HG02588 (cell line): ENCODE measurements around the gene NOXA1.

Experiments used
- ATAC-seq: cut with Tn5 transposase; IDR thresholded peaks from one replicate; pipeline ENCODE4 v1.9.1; 2021; ENCODE audit warnings: mild to moderate bottlenecking, moderate library complexity; ENCODE audit not compliant: unreplicated experiment

The NOXA1 gene

GRCh38 chr9:137452761-137453642 is 29.8 kb downstream of the NOXA1 start:
- ATAC-seq, result no peak

GRCh38 chr9:137453643-137454081 is 30.5 kb downstream of the NOXA1 start:
- ATAC-seq, result peak; percentile 43

GRCh38 chr9:137454145-137454596 is 31.0 kb downstream of the NOXA1 start:
- ATAC-seq, result no peak

GRCh38 chr9:137454597-137455358 is 31.6 kb downstream of the NOXA1 start:
- ATAC-seq, result no peak

DNA sequence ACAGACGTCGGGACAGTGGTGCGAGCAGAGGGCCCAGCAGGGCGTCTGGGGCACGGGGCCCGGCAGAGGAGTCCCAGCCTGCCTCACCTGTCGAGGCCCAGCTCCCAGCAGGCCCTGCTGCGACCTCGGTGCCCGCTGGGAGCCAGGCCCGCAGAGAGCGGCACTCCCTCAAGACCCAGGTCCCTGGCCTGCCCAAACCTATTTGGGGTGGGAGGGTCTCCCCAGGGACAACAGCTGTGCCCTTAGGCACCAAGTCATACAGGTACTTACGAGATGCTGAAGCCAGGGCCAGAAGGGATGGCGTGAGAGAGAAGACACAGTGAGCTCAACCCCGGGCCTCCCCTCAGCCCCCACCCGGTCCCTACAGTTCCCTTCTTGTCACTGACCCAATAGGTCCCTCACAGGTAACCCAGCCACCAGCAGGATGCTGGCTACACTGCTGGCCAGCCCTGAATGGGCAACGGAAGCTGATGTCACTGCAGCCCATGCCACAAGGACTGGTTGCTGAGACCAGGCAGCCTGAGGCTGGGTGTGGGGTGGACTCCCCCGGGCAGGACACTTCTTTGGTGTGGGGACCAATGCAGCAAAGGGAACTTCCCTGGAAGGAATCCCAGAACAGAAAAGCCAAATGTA is 32.3 kb downstream of the NOXA1 start:
- no peak for ATAC-seq

GRCh38 chr9:137456061-137456863 is 33.1 kb downstream of the NOXA1 start:
- ATAC-seq, result no peak

- no peak for ATAC-seq
Measured at GRCh38 chr9:137456864-137457405, 33.7 kb downstream of the NOXA1 start.

DNA sequence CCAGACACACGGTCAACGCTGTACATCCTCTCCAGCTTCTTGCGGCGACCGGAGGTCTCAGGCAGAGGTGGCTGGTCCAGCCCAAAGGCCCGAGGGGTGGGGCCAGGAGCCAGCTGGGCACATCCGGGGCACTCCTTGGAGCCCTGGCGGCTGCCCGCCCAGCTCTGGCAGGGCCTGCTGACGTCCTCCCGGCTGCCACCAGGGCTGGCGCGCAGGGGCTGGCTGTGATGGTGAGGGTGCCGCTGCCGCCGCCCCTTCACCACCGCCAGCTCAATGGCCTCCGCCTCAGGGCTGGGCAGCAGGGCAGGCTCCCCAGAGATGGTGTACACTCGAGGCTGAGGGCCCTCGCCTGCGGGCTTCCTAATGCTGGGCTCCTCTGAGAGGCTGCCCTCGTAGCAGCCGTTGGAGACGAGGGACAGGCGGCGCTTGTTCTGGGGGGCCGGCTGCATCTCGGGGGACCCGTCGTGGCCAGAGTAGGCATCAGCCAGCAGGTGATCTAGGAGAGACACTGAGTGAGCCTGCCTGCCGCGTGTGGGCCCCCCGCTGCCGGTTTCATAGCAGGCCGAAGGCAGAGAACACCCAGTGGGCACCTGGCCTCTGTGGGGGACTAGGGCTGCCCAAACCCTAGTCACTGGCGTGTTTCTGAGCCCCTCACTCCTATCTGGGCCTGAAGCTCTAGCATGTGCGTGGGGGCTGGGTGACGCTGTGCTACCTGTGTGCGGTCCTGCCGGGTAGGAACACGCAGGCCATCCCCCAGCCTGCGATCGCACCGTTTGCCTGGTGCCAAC is 34.4 kb downstream of the NOXA1 start:
- no peak for ATAC-seq

- no peak for ATAC-seq
Measured at GRCh38 chr9:137458194-137459151, 35.3 kb downstream of the NOXA1 start.

DNA sequence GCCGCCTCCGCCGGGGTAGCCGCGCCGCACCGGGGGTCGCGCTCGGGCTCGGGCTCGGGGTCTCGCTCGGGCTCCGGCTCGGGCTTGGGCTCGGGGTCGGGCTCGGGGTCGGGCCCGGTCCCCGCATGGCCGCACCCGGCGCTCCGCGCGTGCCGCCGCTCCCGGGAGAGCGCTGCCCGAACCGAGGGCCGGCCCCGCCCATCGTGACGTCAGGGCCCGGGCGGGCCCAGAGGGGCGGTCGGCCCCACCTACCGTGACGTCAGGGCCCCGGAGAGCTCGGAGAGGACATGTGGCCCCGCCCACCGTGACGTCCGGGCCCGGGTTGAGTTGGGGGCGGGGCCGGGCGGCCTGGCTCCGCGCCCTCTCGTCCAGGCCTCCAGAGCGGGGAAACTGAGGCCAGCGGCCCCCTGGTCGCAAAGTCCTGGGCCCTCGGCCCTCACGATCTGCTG is 36.0 kb downstream of the NOXA1 start, which contains the start of gene NSMF:
TSS of gene NSMF (minus strand) at position 183 of the 449 bp plus-strand sequence. CDS start 232 bp downstream, outside the sequence.
- peak; percentile 56 for ATAC-seq

- no peak for ATAC-seq
Measured at GRCh38 chr9:137459601-137460362, 36.6 kb downstream of the NOXA1 start.

DNA sequence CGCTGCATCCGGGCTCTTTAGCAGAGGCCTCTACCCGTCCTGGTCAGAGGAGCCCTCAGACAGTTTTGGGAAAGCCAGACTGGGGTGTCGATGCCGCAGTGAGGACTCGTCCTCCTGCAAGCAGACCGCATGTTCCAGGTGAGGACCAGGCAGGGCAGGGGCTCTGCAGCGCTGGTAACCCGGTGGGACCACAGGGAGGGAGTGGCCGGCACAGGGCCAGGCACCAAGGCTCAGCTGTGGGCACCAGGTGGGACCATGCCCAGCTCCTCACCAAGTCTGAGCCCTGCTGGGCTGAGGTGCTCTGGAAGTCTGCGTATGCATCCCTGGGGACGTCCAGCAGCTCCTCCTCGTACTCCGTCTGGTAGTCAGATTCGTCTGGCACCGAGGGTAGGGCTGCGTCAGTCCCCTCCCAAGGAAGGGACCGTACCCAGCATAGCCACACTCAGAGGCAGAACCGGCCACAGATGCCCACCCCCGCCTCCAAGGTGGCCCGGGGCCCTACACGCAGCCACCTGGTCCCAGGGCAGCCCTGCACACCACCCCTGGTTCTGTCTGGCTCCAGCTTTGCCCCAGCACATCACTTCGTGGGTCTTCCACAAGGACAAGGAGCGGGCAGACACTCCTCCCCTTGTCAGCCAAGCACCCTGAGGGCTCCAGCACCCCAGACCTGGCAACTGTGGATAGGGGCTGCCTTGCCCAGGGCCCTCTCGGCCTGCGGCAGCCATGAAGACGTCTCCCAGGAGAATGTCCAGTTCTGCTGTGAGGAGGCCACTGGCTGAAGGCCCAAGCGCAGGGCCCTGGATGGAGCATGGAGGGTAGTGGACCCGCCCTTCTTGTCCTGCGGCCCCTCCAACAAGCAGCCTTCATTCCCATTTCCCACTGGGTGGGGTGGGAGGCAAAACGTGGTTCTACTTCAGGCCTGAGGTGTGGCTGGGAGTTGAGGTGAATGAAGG is 37.4 kb downstream of the NOXA1 start:
- ATAC-seq, result no peak

GRCh38 chr9:137461316-137461662 is 38.1 kb downstream of the NOXA1 start:
- ATAC-seq, result no peak

DNA sequence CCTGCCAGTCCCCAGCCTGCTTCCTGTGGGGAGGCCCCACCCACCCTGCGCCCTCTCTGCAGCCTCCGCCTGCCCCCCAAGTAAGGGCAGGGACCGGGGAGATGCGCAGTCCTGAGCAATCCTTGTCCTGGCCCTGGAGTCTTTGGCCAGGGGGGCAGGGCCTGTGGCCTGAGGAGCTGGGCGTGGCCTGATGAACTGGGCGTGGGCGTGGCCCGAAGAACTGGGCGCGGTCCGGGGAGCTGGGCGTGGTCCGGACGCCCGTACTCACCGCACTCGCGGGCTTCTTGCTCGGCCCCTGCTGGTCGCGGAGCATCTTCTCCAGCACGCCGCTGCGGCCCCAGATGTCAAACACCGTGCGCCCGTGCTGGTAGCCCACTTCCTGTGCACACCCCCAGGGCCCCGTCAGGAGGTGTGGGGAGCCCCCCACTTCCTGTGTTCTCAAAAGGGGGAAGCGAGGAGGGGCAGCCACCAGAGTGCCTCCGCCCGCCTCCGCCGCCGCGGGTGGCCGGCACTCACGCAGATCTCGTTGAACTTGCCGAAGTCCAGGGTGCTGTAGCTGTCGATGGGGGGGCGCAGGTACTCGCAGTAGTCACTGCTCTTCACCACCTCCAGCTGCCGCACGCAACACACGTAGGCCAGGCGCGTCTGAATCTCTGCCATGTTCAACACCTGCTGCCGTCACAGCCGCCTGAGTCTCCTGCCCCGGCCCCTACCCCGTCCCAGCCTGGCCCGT is 38.6 kb downstream of the NOXA1 start:
- peak; percentile 44 for ATAC-seq

DNA sequence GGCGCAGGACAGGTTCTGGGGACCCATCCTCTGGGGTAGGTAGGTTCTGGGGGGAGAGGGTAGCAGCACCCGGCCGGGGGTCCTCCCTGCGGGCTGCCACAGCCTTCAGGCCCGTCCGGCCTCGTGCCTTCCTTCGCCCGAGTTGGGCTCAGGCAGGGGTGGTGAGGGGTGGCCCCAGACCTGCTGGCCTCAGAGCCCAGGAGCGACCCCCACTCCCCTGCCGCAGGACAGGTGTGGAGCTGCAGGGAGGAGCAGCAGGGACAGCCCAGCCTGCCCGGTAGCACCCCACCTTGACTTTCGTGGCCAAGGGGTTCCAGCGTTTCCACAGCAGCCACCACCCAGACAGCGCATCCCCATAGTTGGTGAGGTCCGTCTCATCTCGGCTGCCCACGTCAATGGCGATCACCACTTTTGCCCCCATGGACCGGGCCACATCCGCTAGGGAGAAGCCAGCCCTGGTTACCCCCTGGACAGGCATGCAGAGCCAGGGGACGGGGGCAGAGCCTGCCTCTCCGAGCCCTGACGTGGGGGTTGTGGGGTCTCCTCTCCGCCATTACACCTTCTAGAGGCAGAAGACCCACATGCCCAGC is 39.3 kb downstream of the NOXA1 start:
- ATAC-seq, result no peak
